ENCODE measurements around the gene NR3C1. TPM values are rescaled to one million over a fixed set of nuclear protein-coding genes. Genes with fewer than 3 reads are reported as not detected.

Gene NR3C1
- total RNA-seq, 2 donors from 2014 or later, result 30.3 to 38.9 TPM

- Histone ChIP-seq H3K4me3 (no peak overlapping the region), H3K27ac (no peak overlapping the region), H3K4me1 (peaks cover 0 to 20% of the 10 kb centered on the region in 2 donors), H3K36me3 (no peaks in the 10 kb centered on the region), H3K27me3 (no peaks in the 10 kb centered on the region), H3K9me3 (no peaks in the 10 kb centered on the region)
- DNase-seq (ENCODE audit: low spot score), result no peak
- TF ChIP-seq CTCF (IDR thresholded peaks at IDR 0.05), result no peak
Measured at GRCh38 chr5:143228597-143229293, 174.7 kb downstream of the NR3C1 start.
